ENCODE results near the gene MAGOH.
"Not testable (repeated sequence)": the region's sequence is repeated elsewhere in the genome, so short reads cannot be mapped to it uniquely, and the experiment has no call there.

MAGOH gene

GRCh38 chr1:53238197-53239155 is at the start of gene MAGOH:
TSS of gene MAGOH (minus strand) at chr1:53238518. CDS start at chr1:53238448, 70 bp downstream.
- DNase-seq (ENCODE audit: low spot score) = peak; percentile 94

DNA sequence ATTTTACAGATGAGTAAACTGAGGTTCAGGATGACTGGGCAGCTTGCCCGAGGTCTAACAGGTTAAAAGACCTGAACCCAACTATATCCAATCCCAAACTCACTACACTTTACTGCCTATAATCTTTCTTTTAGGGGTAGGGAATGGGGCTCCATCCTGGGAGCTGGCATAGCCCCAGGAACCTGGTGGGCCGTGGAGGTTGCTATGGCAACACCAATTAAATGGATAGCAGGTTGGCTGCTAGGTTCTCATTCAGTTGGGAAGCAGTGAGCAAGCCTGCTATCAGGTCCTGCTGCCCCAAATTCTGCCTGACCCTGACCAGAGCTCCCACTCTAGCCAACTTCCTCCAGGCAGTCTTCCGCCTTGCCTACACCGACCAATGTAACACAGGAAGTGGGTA is 48.6 kb upstream of the MAGOH start:
- DNase-seq (ENCODE audit: low spot score) = no peak

DNA sequence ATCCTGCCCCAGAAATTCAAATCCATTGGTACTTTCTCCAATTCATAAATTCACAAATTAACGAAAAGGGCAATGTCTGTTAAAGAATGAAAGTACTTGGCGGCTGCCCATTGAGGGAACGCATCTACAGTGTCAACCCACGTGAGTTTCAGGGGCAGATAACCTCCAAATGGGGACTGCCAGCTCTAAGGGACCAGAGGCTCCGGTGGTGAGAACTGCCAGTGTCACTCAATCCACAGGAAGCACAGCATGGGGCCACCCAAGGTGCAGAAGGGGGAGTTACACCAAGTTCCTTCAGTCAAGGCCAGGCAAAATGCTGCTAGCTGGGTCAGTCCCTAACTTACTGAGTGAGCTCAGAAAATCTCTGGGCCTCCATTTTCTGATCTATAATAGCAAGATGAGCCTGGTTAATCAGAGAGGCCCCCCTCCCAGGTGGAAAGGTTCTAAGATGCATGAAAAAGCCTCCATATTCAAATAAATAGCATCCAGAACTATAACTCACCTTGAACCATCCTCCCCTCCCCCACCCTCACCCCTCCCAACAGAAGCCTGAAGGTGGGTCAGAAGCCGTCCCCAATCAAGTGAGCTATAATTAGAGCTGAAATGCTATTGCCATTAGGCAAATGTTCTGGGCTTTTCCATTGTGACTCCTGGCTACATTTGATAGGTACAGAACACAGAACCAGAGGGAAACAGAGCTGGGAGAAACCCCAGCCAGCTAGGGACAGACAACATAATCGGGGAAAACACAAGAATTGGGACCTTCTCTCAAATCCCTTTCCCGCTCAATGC is 47.8 kb upstream of the MAGOH start:
- no peak for DNase-seq (ENCODE audit: low spot score)

- DNase-seq (ENCODE audit: low spot score) = no peak
These were observed 47.2 kb upstream of the MAGOH start for GRCh38 chr1:53285546-53285945.

GRCh38 chr1:53284224-53285020 is 46.1 kb upstream of the MAGOH start:
- no peak for DNase-seq (ENCODE audit: low spot score)

GRCh38 chr1:53283156-53283555 is 44.8 kb upstream of the MAGOH start:
- not testable (repeated sequence) for DNase-seq (ENCODE audit: low spot score)

GRCh38 chr1:53281133-53281532 is 42.8 kb upstream of the MAGOH start:
- no peak for DNase-seq (ENCODE audit: low spot score)

DNA sequence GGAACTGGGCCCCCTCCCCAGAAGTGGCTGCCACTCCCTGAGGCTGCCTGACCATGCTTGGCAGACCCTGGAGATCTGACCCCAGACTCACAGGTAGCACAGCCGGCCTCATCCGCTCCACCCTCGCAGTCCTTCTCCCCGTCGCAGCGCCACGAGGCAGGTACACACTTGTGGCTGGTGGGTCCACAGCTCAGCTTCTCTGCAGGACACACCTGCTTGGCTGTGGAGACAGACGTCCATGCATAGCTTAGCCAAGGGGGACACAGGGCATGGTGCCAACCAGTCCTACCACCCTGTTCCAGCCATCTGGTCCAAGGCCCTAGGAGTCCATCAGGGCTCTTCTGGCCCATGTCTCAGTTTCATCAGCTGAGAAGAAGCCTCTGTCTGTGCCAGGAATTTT is 42.2 kb upstream of the MAGOH start:
- DNase-seq (ENCODE audit: low spot score) = no peak

DNA sequence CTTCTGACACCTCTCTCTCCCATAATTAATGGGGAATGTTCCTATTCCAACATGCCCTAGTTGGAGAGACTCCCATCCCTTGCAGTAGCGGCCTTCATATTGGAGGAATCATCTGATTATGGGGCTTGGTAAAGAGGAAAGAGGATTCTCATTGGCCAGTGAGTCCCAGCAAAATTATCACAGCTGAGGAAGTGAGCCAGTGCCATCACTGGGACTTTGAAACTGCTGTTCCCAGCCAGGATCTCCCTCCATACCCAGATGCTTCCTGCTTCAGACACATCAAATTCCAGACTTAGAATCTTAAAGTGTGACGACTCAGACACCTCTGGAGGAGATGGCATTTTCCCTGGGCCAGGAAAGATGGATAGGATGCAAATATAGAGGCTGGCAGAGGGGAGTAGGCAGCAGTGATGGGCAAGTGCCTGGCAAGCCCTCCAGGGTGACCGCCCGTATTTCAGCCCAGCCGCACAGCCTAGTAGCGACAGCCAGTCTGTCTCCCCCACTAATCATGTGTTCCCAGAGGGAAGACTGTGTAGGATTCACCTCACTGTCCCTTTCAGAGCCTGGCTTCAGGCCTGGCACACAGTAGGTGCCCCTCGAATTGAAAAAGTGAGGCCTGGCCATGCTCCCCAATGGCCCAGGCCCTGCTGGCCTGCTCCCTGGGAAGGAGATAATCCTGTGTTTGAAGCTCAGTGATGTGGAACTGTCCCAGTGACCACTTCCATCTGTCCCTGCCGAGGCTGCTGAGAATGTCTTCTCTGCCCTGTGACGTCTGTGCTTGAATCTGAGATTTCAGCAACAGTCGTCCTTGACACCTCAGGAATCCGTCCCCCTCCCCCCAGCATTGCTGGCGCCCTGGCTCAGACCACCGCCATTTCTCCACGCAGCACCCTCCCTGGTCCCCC is 41.2 kb upstream of the MAGOH start:
- no peak for DNase-seq (ENCODE audit: low spot score)

GRCh38 chr1:53278298-53278725 is 40.0 kb upstream of the MAGOH start:
- DNase-seq (ENCODE audit: low spot score) = peak; percentile 73

GRCh38 chr1:53277326-53277725 is 39.0 kb upstream of the MAGOH start:
- no peak for DNase-seq (ENCODE audit: low spot score)

GRCh38 chr1:53276902-53277281 is 38.6 kb upstream of the MAGOH start:
- DNase-seq (ENCODE audit: low spot score) = no peak

DNA sequence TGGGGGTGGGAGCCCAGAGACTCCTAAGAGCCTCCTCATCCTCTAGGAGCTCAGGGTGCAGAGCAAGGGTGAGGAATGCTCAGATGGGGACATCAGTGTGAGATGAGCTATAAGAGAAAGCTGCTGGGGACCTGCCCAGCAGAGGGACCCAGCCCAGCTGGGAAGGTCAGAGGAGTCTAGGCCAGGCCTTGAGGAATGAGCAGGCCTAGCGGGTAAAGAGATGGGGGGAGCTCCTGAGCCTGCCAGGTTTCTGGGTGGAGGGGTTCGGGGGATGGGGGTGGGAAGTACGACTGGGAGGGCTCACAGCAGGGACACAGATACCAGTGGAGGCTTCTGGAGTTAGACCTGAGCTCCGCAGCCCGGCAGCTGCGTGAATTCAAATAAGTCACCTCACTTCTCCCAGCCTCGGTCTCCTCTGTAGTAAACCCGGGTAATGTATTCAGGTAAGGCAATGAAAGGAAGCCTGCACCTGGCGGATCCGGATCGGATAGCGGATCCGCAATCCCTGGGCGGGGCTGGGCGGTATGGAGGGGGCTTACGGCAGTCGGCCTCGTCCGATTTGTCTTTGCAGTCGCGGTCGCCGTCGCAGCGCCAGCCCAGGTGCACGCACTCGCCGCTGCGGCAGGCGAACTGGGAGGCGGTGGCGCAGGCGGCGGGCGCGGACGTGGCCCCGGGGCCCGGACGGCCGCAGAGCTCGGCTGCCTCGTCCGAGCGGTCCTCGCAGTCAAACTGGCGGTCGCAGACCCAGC is 38.0 kb upstream of the MAGOH start:
- no peak for DNase-seq (ENCODE audit: low spot score)

GRCh38 chr1:53275566-53275965 is 37.2 kb upstream of the MAGOH start:
- DNase-seq (ENCODE audit: low spot score) = no peak

- DNase-seq (ENCODE audit: low spot score) = no peak
These were observed 36.3 kb upstream of the MAGOH start for GRCh38 chr1:53274541-53275185.

GRCh38 chr1:53274026-53274425 is 35.7 kb upstream of the MAGOH start:
- DNase-seq (ENCODE audit: low spot score) = no peak

GRCh38 chr1:53273526-53273925 is 35.2 kb upstream of the MAGOH start:
- DNase-seq (ENCODE audit: low spot score) = no peak

DNA sequence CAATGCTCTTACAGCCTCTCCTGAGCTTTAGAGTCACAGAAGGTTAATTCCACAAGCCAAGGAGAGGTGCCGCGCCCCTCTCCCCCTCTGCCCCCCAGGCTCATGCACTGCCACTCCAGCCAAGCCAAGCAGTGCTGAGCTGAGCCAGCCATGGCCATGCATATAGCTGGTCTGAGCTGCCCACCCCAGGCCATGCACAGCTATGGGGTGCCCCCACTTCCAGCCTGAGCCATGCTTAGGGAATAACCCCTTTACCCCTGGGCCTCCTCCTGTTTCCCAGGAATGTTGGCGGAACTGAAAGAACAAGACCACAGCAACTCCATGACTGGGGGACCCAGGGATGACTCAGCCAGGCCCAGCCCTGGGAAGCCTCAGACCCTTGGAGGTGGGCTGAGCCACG is 34.0 kb upstream of the MAGOH start:
- DNase-seq (ENCODE audit: low spot score) = no peak

DNA sequence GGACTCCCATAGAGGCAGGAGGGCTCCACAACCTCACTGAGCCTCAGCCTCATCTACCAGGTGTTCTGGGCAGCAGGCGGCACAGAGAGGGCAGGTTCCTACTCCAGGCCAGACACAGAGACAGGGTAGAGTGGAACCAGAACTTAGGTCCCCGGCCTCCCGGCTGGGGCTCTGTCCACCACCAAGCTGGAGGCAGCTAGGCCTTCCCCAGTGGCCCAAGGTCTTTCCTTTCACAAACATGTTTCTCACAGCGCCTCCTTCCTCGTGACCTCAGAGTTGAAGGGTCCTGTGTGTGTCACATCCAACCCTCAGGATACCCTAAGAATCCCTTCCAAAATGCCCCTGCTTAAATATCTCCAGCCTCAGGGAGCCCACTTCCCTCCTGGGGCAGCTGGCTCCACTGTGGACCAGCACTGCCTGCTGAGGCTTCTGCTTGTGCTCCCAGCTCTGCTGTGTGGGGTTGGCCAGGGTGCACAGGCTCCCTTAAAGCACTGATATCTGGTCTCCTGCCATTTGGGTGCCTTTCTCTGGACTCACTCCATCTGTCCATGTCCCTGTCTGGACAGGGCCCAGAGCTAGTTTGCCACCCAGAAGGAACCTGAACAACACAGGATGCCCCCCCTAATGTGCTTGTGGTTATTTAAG is 33.2 kb upstream of the MAGOH start:
- no peak for DNase-seq (ENCODE audit: low spot score)
